ENCODE data around the gene RHOD.

Gene RHOD

DNA sequence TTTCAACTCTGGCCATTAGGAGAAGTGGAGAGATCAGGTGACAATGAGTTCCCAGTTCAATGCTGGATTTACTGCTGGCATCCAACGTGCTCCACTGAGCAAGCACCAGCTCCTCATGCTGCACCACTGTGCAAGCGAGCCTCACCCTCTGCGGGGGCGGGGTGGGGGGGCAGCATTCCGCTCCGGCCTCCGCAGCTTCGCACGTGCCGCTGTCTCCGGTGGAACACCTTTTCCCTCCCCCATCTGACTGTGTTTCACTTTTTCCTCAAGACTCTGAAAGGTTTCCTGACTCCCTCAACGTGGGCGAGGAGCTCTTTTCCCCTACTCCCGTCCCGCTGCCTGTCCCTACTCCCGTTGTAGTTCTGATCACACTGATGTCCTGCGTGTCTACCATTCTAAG lies 835 bp upstream of the RHOD start:
- peaks cover 0 to 53% (median 40%) of the 10 kb centered on the region in 4 donors for H3K4me1 ChIP-seq
- TF ChIP-seq, protein P1, sequence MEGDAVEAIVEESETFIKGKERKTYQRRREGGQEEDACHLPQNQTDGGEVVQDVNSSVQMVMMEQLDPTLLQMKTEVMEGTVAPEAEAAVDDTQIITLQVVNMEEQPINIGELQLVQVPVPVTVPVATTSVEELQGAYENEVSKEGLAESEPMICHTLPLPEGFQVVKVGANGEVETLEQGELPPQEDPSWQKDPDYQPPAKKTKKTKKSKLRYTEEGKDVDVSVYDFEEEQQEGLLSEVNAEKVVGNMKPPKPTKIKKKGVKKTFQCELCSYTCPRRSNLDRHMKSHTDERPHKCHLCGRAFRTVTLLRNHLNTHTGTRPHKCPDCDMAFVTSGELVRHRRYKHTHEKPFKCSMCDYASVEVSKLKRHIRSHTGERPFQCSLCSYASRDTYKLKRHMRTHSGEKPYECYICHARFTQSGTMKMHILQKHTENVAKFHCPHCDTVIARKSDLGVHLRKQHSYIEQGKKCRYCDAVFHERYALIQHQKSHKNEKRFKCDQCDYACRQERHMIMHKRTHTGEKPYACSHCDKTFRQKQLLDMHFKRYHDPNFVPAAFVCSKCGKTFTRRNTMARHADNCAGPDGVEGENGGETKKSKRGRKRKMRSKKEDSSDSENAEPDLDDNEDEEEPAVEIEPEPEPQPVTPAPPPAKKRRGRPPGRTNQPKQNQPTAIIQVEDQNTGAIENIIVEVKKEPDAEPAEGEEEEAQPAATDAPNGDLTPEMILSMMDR (IDR thresholded peaks at IDR 0.05), result no peak
- peak overlapping the region; percentile 85 for H3K27ac ChIP-seq
- DNase-seq, result no peak
- H3K9me3 ChIP-seq, result no peaks in the 10 kb centered on the region
- H3K4me3 ChIP-seq, result peak overlapping the region; percentile 68 to 81
- intact Hi-C loops (cut with DNase I; ENCODE audit: low total_unique reads), result no loop called here
- H3K27me3 ChIP-seq, result no peaks in the 10 kb centered on the region
- H3K36me3 ChIP-seq, result no peaks in the 10 kb centered on the region

DNA sequence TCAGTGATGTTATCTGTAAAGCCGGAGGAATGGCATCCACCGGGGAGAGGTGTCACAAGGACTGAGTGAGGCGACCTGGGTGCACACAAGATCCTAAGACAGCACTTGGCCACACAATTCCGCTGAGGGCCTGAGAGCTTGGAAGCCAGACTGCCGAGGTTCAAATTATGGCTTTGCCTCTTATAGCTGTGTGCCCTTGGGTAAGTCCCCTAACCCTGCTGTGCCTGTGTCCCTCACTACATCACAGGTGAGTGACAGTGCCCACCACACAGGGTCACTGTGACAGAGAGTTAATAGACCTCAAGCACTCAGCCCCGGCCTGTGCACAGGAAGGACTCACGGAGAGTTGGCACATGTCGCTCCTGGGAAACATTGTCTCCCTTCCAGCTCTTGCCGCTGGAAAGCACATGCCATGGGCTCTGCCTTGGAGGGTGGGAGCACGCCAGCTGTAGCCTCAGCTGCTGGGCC lies 592 bp downstream of the RHOD start:
- Histone ChIP-seq H3K27me3 (no peaks in the 10 kb centered on the region), H3K4me1 (peaks cover 0 to 53% (median 40%) of the 10 kb centered on the region in 4 donors), H3K36me3 (no peaks in the 10 kb centered on the region), H3K27ac (peak overlapping the region; percentile 85), H3K4me3 (peak overlapping the region; percentile 68 to 81), H3K9me3 (no peaks in the 10 kb centered on the region)
- peak in 1 of 2 donors; percentile 31 for DNase-seq
- intact Hi-C loops (cut with DNase I; ENCODE audit: low total_unique reads), result no loop called here
- TF ChIP-seq, protein P1 (IDR thresholded peaks at IDR 0.05), result no peak

DNA sequence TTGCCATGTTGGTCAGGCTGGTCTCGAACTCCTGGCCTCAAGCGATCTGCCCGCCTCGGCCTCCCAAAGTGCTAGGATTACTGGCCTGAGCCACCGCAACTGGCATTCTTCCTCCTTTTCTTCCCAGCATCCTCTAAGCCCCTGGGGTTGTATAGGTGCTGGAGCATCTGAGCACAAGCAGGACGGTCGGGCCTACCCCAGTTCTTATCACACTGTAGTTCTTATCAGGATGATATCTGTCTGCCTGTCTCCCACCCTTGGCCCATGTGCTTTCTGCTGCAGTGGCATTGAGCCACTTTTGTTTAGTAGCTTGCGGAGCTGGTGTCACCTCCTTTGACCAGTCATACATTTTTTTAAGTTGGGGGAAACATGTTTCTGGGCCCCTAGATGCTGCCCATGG lies 1.9 kb downstream of the RHOD start:
- DNase-seq, result no peak
- H3K36me3 ChIP-seq, result no peaks in the 10 kb centered on the region
- H3K27me3 ChIP-seq, result no peaks in the 10 kb centered on the region
- intact Hi-C loops (cut with DNase I; ENCODE audit: low total_unique reads), result no loop called here
- H3K9me3 ChIP-seq, result no peaks in the 10 kb centered on the region
- no peak overlapping the region for H3K27ac ChIP-seq
- H3K4me3 ChIP-seq, result no peak overlapping the region
- TF ChIP-seq, protein P1 (IDR thresholded peaks at IDR 0.05), result no peak
- H3K4me1 ChIP-seq, result peaks cover 0 to 47% (median 38%) of the 10 kb centered on the region in 4 donors

DNA sequence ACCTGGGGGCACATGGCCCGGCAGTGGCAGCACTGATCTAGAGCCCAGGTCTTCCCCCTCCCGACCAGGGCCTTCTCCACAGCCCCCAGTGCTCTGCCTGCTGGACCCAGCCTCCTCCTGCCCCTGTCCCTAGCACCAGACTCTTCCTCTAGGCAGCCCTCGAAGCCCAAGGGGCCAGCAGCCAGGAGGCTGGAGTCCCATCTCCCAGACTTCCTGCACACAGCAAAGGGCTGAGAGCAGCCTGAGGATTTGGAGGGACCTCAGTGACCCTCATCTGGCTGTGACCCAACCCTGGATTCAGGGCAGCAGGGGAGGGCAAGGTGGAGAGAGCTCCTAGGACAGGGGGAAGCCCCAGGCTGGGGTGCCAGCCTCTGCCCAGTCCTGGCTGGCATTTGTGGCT lies 3.0 kb downstream of the RHOD start:
- no peak overlapping the region for H3K27ac ChIP-seq
- H3K27me3 ChIP-seq, result no peaks in the 10 kb centered on the region
- TF ChIP-seq, protein P1 (IDR thresholded peaks at IDR 0.05), result no peak
- no peak overlapping the region for H3K4me3 ChIP-seq
- intact Hi-C loops (cut with DNase I; ENCODE audit: low total_unique reads), result loop anchor here (10.0 kb wide), 1 partner anchor 215 kb away; the partner anchor contains the start of gene RCE1
- peaks cover 0 to 36% (median 28%) of the 10 kb centered on the region in 4 donors for H3K4me1 ChIP-seq
- DNase-seq, result no peak
- no peaks in the 10 kb centered on the region for H3K36me3 ChIP-seq
- no peaks in the 10 kb centered on the region for H3K9me3 ChIP-seq

DNA sequence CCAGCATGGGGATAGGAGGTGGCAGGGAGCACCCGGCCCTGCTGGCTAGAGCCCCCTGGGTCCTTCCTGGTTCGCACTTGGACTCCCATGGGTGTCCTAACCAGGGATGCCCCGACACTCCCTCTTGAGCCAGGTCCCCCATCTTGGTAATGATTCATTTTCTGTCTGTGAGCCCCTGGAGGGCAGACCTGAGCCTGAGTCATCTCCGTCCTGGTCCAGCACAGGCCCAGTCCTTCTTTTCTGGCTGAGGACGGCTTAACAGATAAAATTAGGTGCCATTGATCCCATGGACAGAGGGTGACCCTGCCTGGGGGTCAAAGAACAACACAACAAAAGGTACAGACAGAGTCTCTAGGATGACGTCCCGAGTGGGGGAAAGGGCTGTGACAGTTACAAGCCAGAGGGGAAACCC lies 3.5 kb downstream of the RHOD start:
- H3K4me3 ChIP-seq, result no peak overlapping the region
- H3K27me3 ChIP-seq, result no peaks in the 10 kb centered on the region
- no peaks in the 10 kb centered on the region for H3K36me3 ChIP-seq
- no peak for DNase-seq
- H3K9me3 ChIP-seq, result no peaks in the 10 kb centered on the region
- intact Hi-C loops (cut with DNase I; ENCODE audit: low total_unique reads), result loop anchor here (10.0 kb wide), 1 partner anchor 215 kb away; the partner anchor contains the start of gene RCE1
- no peak overlapping the region for H3K27ac ChIP-seq
- H3K4me1 ChIP-seq, result peaks cover 0 to 32% (median 23%) of the 10 kb centered on the region in 4 donors
- TF ChIP-seq, protein P1 (IDR thresholded peaks at IDR 0.05), result no peak
